Suppressor macrophage treated with lipopolysaccharide for 1 hour (primary cell): ENCODE data around the gene GNPTAB.

ENCODE experiments used
- DNase-seq, 3 donors: peaks; one replicate each; pipeline ENCODE4 v3.0.0-alpha.2; 2020 to 2022

Gene GNPTAB

DNA sequence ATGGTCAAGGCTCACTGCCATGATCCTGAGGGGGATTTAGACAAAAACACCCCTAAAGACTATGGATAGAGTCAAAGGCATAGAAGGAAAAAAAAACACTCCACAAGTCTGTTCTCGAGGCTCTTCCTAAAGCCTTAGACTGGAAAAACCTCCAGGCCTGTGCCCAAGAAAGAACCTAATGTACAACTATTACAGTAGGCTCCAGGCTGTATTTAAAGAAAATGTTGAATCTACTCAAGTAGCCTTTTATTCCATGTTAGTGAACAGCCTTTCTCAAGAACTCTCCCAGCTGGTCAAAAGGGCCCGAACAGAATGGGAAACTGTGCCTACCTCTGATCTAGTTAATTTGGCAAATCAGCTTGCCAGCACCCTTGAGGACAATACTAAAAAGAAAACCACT lies 28.3 kb downstream of the GNPTAB start:
- no peak for DNase-seq

DNA sequence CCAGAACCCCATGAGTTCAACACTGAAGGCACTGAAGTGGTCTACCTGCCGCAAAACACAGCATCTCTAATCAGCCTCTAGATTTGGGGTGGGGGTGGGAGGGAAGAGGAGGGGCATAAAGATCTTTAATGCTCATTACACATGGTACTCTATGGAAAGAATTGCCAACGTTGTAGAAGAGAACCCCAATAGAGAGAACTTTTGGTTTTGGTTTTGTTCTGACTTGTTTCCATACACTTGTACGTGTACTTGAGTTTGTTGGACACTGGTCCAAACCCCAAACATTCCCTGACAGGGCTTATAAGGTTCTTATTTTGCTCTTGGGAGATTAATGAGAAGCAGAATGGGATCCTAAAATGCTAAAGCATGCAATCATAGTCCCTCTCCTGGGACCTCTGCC lies 31.0 kb downstream of the GNPTAB start:
- no peak for DNase-seq

DNA sequence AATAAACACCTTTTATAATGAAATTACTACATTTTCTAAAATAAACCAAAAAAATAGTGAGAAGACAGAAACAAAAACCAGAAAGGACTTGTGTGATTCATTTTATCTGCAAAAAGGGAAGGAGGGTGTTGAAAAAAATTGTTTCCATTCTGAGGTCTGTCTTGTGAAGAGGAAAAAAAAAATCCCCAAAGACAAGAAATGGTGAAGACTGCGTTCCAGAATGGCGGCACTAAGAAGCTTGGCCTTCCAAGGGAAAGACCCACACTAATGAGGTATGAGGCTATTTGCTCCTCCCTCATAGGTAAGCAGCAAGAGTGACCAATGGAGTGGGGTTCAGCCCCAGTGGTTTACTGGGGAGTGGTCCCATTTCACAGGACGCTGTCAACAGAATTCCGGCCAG lies 35.0 kb downstream of the GNPTAB start:
- peak; percentile 70 to 90 (median 87) for DNase-seq

DNA sequence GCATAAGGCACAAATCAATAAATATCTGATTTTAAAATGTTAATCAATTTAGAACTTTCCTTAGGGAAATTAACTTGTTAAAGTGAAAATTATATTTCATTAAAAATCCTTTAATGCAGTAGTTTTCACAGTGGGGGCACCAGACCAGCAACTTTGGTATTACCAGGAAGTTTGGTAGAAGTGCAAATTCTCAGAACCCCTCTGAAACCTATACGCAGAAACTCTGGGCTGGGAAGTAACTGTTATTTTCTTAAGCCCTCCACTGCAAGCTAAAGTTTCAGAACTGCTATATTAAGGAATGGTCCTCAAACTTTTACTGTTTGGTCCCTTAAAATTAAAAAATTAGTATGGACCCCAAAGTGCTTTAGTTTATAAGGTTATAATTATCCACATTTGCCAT lies 35.7 kb downstream of the GNPTAB start:
- DNase-seq = no peak

DNA sequence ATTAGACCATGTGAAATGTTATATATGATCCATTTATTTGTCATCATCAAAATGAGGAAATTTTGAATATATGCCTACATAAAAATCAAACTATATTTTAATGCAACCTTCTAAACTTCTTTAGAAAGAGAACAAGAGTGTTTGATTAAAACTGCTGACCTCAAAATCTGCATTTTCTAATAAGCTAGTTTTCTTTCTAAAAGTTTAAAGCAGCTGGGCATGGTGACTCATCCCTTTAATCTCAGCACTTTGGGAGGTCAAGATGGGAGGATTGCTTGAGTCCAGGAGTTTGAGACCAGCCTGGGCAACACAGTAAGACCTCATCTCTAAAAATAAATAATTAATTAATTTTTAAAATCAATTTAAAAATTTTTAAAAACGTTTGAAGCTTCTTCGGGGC lies 36.2 kb downstream of the GNPTAB start:
- peak in 1 of 3 donors; percentile 48 for DNase-seq

DNA sequence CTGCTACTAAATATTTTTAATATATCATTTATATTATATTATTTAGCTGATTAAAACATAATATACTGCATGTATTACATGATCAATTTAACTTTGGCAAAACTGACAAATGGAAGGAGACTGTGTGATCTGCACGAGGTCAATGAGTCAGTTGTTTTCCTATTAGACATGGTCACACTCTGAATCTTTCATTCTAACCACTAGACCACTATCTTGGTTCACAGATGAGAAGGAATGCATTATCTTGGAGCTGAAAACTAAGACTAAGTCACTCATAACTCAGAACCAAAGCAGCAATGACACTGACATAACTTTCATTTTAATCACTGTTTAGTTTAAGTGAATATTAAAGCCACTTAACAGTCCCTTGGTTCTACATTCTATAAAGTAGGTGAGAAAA lies 37.4 kb downstream of the GNPTAB start:
- peak; percentile 56 to 82 (median 81) for DNase-seq

DNA sequence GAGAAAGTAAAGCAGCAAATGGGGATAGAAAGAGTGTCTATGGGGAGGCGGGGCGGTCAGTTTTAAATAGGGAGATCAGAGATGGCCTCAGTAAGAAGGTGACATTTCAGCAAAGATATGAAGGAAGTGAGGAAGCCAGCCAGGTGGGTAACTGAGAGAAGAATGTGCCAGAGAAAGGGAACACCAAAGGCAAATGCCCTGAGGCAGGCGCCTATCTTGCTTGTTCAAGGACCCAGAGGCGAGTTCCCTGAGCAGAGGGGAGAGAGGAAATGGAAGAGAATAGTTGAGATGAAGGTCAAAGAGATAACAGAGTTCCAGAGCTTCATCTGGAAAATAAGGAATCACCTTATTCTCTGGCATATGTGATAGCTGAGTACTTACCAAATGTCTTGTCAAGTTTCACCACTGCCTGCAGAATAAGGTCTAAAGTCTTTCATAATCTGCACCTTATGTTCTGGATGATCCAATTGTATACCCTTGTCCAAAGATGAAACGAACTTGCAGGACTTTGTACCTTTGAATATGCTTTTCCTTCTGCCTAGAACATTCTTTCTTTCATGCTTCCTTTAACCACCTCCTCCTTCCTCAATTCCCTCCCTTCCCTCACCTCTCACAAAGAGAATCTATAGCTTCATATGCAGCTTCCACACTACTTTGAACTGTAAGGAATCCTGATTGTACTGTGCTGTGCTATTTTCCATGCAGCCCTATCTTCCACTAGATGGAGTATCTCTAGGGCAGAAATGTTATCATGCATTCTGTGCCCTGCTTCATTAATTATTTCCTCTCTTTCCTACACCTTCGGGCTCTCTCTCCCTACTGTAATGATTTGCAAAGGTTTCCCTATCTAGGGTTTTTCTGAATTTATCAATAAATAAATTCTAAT lies 38.5 kb downstream of the GNPTAB start:
- DNase-seq = peak in 1 of 3 donors; percentile 25

DNA sequence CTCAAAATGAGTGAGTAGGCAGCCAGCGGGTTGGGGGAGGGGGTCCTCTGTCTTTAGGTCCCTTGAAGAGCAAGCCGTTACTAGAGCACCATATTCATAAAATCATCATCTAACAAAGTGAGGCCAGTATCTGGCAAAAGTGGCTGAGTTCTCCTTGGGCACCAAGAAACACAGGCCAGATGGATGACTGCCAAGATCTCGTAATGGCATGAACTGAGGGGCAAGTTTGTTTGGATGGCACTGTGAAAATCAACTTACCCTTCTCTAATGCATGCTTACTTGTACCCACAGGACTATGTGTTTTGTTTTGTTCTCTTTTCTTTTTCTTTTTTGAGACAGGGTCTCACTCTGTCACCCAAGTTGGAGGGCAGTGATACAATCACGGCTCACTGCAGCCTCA lies 41.6 kb downstream of the GNPTAB start:
- no peak for DNase-seq

DNA sequence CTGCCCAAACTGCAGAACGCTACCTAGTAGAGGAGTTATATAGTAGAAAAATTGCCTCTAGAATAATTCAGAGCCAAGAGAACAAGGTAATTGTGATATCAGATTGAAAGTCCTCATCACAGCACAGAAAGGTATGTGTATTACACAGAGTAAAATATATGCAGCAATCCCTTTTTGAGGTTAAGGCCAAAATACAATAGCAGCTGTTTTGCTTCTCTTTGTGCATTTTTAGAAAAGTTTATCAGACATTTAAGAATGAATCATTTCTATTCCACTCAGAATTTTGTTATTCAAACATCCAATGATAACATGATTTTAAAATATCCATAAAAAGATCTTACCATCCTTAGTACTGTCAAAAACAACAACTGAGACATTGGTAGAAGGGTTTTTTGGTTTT lies 45.1 kb downstream of the GNPTAB start:
- DNase-seq = no peak

DNA sequence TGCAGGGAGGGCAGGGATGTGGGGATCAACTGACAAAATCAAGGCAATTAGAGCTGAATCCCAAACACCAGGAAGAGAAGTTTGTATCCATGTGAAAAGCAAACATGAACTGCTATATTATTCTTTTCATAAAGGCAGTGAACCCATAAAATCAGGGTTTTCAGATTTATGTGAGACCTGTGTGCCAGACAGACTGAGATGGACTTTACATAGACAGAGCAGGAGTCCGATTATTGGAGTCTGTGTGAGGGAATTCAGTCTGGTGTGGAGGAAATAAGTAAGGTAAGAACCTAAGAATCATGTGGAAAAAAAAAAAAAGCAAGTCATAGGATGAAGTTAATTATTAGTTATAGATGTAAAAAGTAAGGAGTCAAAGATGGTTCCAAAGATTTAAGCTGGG lies 46.4 kb downstream of the GNPTAB start:
- no peak for DNase-seq

DNA sequence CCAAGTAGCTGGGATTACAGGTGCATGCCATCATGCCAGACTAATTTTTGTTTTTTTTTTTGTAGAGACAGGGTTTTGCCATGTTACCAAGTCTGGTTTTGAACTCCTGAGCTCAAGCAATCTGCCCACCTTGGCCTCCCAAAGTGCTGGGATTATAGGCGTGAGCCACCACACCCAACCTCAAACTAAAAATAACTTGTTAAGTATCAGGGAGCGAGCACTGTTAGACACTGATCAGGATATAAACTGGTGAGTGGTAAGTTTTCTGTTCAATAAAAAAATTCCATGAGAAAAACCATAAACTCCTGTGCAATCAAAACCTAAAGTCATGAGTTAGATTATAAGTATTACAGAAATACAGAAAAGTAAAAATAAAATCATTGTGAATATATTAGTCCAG lies 46.9 kb downstream of the GNPTAB start:
- no peak for DNase-seq

DNA sequence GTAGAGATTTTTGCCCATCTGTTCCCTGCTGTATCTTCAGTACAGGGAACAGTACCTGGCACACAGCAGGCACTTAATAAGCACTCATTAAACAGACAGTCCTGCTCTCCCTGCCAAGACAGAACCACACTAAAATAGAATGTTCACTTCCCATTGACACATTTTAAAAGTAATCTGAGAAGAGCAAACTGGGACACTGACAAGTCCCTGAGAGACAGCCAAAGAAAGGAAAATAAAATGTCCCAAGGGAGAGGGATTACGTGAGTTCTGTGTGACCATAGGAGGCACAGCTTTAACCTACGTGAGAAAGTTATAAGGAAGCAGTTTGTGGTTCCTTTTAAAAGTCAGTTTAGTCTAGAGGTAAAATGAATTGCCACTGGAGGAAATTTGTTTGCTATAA lies 47.6 kb downstream of the GNPTAB start:
- no peak for DNase-seq

DNA sequence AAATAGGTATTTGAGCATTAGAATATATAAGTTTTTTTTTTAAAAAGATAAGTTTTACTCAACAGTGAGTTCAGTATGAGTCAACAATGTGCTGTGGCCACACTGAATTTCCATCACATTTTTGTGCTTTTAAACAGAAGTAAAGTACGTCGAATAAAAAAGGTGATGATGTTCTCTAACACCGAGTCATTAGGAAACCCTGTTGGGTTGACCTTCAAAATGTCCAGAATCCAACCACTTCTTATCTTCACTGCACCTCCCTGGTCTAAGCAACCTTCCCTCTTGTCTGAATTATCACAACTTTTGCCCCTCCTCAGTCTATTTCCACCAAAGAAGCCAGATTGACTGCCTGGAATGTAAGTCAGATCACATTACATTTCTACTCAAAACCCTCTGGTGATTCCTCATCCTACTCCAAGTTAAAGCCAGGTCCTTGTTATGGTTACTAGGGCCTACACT lies 48.5 kb downstream of the GNPTAB start:
- DNase-seq = peak in 1 of 3 donors; percentile 44

DNA sequence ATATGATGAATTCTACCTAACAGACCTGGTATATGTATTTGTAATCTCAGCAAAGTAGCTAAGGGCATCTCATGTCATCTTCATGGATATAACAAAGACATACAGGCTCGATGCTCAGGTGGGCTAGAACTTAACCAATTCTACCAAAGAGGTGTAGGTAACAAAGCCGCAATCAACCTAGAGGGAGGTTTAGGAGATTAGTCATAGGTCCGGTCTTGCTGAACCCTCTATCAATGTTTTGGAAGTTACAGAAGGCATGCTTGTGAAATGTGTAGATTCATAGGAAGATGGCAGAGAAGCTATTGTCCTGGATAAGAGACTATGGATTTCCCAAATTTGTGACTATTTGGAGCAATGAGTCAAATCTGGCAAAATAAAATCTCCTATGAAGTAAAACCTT lies 48.9 kb downstream of the GNPTAB start:
- no peak for DNase-seq

DNA sequence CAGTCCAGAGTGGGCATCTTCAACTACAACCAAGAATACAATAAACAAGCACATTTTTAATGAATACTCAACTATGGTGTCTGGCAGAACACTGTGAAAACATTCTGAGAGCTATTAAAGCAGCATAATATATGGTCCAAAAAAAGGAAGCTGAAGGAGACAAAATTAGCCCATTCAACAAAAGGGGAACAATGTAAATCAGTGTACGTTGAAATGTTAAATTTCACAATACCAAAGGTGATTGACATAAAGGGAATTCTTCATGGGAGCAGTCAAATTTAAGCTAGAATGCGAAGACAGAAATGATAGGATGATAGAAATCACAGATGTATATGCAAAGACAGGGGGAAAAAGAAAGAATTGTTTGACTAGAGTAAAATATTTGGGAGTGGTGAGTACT lies 50.2 kb downstream of the GNPTAB start:
- DNase-seq = peak; percentile 19 to 66 (median 66)

DNA sequence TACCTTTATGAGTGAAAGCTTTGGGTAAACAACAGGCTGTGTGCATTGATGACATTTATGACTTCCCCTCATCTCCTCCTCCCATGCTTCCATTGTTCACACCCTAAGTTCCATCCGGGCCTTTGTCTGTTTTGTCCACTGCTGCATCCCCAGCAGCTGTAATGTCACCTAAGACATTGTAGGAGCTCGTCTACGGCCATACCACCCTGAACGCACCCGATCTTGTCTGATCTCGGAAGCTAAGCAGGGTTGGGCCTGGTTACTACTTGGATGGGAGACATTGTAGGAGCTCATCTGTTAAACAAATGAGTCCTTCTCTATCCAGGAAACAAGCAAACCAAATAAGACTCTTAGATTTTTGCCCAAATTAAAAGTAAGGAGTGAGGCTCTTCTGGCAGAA lies 51.1 kb downstream of the GNPTAB start:
- DNase-seq = no peak

DNA sequence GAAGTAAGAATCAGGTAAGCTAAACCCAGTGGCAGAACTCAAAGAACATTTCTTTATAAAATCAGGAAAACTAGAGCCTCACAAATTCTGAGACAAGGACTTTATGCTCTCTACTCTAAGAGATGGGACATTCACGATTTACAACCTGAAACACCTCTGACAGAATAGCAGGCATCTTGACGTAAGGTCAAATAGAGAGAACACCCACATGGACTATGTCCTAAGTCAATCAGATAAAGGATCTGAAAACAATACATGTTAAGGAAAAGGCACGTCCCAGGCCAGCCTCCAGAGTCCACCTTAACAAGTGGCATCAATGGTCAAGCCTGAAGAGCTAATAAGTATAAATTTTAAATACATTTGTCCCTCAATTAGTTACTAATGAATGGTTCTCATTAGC lies 51.6 kb downstream of the GNPTAB start:
- DNase-seq = no peak

DNA sequence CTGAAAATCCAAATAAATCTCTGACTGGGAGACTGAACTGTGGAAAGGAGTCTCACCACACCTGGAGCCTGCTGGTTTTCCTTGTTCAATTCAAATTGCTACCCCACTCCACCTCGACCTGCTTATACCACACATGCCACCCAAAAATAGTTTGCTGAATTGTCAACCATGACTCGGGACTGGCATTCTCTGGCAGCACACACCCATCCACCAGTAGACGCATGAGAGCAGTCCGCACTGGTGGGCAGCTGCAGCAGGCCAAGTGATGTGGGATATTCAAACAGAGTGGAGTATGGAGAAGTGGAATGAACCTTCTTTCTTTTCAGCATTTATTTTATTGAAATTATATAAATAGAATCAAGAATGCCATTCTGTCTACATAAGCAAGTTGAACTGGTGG lies 52.8 kb downstream of the GNPTAB start:
- DNase-seq = no peak

DNA sequence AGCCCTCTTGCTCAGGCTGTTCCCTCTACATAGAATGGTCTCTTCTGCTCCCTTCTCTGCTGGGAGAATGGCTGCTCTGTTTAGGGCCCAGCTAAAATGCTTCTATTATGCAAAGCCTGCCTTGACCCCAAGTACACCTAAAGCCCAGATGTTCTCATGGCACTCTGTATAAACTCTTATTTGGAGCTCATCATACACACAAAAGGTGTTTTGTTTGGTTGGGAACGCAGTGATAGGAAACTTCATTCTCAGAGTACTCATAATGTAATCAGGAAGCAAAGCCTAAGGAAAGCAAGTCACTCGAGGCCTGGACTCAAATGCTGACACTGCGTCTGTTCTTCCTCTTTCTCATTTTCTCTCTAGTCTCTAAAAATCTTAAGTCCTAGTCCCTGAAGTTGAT lies 53.3 kb downstream of the GNPTAB start:
- peak; percentile 60 to 72 (median 70) for DNase-seq

DNA sequence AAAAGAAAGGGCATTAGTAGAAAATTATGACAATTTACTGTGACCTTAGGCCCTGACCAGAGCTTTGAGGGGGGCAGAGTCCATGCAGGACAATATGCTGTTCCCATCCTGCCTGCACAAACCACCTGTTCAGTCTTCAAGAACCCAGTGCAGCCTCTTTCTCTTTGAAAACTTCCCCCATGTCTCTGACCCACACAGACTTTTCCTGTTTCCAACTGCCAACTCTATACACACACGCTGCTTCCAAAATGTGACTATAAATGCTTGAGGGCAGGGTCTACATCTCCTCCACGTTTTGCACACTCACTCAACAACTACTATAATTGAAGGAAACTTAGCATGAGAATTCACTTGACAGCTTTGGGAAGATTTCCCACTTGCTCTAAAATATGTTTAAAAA lies 54.9 kb downstream of the GNPTAB start:
- DNase-seq = no peak

DNA sequence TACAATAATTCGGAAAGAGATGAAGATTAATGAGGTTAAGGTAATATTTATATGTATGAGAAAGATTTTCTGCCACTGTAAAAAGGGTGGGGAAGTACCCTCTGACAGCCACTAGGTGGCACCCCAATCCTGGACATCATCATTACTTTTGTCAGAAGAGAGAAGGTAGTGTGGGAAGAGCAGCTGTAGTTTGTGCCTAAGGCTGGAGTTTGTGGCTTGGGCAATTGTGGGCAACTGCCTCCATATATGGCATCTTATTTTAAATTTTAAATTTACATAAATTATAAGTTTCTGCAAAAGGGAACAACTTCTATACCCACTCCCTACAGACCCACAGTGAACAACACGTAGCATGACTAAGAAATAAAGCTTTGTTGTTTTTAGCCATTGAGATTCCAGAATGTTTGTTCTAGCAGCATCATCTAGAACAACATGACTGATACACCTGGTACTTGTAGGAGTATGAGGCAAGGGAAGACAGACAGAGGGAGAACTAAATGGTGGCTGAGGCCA lies 57.1 kb downstream of the GNPTAB start:
- DNase-seq = peak; percentile 83 to 87 (median 85)

DNA sequence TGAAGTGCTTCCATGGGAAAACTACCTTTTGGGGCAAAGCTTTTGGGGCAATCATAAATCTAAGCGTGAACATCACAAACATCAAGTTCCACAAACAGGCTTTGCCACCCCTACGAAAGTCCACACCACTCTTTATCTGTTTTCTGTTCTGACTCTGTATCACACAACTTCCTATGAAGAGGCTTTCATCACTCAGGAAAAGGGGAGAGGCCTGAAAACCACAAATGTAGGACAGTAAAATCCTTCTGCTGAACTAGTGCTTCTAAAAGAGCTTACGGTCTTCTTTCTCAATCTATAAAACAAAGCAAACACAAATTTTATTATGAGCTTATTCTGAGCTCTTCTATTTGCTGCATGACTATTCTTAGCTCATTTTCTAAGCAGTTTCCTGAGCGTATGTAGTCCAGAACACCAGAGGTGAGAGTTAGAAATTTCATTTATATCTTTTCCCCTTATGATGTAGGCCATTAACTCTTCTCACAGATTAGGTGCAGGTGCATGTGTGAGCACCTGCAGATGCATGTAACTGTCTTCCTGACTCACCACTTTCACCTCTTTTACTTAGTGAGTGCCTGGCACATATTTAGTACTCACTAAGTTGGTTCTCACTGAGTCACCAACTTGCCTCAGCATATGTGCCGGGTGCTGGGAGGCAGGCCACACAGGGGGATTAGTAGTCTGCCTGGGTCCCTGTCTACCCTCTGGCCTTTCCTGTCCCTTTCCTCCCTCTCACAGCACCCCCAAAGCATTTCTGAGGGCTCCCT lies 58.6 kb downstream of the GNPTAB start:
- DNase-seq = peak; percentile 48 to 66 (median 65)

DNA sequence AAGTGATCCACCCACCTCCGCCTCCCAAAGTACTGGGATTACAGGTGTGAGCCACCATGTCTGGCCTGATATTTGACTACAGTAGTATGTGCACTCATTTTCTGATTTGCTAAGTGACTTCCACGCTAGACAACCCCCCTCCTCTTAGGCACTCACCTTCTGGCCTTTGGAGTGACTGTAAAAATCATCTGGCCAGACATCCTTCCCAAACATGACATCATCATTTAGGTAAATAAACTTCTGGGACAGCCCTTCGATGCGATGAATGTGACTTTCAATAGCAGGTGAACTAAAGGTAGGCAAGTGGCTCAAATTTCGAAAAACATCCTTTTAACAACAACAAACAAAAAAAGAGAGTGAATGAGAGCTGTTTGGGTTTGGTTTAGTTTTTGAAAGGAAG lies 60.9 kb downstream of the GNPTAB start:
- DNase-seq = no peak

DNA sequence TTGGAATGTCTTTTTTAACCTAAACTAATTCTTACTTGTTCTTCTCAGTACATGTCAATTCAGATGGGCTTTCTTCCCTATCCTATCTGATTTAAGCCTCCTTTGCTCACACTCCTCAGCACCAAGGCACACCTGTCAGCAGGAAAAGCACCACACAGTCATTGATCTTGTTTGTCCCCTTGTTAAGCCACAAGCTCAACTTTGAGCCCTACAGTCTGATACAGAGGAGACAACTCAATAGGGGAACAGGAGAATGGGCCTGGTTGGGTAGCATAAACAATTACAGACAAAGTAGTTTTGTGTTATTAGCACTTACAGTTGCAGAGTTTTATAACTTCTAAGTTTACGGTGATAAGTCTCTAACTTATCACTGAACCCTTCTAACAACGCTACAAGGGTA lies 62.0 kb downstream of the GNPTAB start:
- DNase-seq = no peak
